GOT3 (cell line): ENCODE measurements around the gene PMIS2.

ENCODE experiments used
- DNase-seq: peaks from one replicate; lab custom pipeline; 2025; ENCODE audit warnings: mixed read lengths; lab: John Stamatoyannopoulos, UW

Gene PMIS2

DNA sequence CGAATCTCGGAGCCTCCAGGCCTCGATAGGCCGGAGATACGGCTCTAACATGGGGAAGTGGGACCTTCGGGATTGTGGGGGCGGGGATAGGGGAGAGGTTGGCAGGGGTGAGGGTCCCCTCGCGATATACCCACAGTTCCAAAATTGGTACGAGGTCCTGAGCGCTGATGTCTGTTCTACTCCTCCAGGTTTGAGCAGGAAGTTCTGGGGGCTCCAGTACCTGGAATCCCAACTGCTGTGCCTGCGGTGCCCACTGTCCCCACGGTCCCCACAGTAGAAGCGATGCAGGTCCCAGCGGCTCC lies 43.3 kb downstream of the PMIS2 start:
- DNase-seq: no peak

DNA sequence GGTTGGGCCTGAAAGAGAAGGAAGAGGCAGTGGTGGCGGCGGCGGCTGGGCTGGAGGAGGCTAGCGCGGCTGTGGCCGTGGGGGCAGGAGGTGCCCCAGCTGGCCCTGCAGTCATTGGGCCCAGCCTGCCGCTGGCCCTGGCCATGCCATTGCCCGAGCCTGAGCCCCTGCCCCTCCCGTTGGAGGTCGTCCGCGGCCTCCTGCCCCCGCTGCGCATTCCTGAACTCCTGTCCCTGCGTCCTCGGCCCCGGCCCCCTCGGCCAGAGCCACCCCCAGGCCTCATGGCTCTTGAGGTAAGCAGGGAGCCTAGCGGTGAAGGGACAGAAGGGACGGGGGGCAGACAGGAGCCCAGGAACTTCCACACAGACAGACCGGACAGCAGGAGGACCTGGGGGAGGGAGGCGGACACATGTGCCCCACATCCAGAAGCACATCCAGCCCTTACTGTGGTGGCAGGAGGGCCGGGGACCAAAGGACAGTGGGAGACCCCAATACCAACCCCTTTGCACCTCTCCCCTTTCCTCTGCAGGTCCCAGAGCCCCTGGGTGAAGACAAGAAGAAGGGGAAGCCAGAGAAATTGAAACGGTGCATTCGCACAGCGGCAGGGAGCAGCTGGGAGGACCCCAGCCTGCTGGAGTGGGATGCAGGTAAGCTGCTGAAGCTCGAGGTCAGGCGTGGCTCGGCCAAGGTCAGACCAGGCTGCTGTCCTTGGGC lies 47.9 kb downstream of the PMIS2 start:
- no peak for DNase-seq

DNA sequence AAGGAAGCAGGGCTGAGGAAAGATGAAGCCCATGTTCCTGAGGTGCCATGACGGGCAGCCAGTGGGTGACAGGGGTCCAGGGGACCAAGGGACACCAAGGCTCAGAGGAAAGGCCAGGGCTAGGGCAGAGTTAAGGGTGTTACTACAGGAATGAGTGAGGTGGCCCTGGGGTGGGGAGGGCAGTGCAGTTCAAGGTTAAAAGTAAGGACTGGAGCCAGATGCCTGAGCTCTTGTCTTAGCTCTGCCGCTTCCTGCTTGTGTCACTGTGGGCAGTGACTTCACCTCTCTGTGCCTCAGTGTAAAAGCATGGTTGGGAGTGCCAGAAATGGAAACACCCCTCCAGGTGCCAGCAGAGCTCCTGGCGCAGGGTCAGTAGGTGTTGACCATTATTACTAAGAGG lies 50.7 kb downstream of the PMIS2 start:
- no peak for DNase-seq
